HG03575 (cell line): Measurements from ENCODE around the gene REEP3.

Source experiments
- ATAC-seq: cut with Tn5 transposase; IDR thresholded peaks from one replicate; pipeline ENCODE4 v1.9.1; 2021; ENCODE audit not compliant: unreplicated experiment, insufficient number of reproducible peaks, low FRiP score; ENCODE audit errors: extremely low read depth

Gene REEP3

DNA sequence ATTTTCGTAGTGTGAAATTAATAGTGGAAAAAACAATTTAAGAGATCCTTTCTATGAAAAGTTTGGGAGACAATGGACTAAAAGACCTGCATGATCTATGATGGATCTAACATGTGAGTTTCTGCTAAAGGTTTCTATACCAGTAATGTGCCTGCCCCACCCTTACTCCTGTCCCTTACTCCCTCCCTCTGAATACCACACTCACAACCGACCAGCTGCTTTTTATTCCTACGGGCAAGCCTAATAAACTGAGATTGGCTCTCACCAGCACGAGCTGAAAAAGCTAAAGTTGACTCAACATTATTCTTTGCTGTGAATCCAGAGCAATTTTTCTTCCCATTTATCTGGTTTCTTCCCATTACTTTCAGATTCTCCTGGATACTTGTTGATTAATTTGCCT, 17.8 kb upstream of the REEP3 start:
- ATAC-seq = no peak

DNA sequence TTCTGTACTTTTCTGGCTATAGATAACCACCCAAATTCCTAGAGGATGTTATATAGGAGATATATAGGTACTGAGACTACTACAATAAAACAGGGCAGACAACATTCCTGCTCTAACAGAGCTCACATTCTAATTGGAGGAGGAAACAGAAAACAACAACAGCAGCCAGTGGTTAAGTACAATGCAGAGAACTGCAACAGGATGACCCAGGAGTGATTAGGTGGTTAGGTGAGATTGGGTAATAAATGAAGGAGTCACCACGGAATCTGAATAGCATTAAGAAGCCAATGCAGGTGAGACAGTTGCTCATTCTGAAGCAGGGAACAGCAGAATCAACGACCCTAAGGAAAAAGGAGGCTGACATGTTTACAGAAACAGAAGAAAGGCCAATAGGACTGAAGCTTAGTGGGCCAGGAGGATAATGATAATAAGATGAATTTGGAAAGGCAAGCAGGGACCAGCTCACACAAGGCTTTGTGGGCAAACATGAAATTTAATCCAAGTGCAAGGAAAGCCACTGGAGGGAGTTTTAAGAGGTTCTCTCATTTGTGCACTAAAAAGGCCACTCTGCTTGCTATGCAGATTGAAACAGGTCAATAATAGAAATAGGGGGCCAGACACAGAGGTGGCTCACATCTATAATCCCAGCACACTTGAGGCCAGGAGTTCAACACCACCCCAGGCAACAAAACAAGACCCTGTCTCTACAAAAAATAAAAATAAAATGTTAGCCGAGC, 16.9 kb upstream of the REEP3 start:
- no peak for ATAC-seq

DNA sequence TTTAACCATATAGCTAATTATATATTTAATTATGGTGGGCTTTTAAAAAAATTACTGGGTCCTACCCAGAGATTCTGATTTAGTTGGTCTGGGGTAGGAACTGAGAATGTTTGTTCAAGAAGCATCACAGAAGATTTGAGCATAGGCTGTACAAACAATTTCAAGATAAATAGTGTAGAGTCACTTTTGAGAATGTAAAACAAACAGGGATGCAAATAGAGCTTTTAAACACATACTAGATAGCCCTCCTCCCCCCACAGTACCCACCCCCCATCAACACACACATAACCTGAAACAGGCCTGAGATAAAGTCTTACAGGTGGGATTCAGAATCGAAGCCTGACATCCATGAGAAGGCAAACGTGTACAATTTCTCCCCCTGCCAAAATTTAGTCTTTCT, 15.6 kb upstream of the REEP3 start:
- no peak for ATAC-seq

DNA sequence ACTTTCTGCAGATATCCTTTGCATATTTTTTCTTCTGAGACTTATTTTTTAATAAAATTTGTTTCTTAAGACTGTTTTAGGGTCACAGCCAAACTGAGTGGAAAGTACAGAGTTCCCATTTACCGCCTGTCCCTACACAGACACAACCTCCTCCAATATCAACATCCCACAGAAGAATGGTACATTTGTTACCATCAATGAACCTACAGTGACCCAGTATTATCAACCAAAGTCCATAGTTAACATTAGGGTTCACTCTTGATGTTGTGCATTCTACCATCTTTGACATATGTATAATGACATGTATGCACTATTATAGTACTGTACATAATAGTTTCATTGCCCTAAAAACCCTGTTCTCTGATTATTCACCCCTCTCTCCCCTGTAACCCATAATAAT, 14.6 kb upstream of the REEP3 start:
- no peak for ATAC-seq

DNA sequence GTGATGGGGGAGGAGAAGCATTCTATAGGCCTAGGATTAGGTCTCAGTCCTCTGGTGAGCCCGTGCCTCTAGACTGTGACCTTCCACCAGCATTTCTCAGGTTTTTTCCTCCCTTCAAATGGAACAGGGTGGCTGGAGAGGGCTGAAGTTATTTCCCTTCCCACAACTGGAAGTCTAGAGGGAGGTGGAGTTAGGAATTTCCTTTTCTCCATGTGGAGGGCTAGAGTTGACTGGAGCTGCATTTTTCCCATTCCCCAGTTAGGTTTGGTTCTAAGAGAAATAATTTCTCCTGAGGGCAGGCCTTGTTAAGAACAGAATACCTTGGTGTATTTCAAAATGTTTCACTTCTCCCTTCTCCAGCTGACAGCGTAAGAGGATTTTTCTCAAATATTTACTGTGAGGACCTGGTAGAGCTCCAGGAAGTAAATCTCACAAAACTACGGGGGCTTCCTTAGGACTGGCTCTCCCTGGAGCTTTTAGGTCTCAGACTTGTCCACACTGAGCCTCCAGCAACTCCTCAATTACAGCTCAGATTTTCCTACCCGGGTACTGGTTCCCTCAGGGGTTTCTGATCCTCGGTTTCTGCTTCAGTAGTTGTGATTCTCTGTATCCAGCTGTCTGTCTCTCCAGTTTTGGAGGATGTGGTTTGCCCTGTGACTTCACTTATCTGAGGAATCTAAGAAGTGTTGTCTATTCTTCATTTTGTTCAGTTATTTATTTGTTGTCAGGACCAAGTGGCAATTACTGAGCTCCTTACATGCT, 6.0 kb upstream of the REEP3 start:
- ATAC-seq = no peak

DNA sequence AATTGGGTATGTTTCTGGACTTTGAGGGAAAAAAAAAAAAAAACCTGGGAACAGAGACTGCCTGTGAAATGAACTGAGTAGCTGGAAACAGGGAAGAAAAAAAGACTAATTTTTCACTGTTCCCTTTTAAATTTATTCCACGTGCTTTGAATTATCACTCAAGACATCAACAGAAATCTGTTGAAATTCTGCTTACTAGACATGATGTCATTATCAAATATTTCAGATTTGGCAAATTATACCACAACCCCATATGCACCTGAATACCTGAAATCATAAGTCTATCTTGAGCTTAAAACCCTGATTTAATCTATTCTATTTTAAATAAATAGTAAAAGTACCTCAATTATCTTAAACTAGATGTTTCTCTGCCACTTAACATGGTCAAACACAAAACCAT, 5.0 kb upstream of the REEP3 start:
- no peak for ATAC-seq

DNA sequence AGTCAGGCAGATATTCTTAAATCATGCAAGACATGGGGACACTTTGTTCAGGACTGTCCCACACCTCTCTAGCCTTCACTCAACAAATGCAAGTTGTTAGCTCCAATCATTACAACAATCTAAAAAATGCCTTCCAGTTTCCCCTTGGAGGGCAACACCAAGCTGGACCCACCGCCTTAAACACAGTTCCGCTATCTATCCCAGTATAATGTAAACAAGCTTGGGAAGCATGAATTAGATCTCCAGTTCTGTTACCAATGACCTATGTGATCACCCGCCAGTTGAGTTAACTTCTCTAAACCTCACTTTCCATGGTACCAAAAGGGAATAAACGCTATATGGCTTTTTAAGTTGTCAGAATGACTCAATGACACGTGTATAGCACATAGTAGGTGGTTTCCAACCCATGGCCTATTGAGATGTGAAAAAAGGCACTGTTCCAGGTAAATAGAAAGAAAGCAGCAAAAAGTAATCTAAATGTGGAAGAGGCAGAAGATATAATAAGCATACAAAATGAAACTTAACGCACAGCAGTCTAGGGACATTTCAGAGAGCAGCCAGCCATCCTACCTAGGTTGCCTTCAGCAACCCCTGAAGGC, 2.4 kb upstream of the REEP3 start:
- no peak for ATAC-seq

DNA sequence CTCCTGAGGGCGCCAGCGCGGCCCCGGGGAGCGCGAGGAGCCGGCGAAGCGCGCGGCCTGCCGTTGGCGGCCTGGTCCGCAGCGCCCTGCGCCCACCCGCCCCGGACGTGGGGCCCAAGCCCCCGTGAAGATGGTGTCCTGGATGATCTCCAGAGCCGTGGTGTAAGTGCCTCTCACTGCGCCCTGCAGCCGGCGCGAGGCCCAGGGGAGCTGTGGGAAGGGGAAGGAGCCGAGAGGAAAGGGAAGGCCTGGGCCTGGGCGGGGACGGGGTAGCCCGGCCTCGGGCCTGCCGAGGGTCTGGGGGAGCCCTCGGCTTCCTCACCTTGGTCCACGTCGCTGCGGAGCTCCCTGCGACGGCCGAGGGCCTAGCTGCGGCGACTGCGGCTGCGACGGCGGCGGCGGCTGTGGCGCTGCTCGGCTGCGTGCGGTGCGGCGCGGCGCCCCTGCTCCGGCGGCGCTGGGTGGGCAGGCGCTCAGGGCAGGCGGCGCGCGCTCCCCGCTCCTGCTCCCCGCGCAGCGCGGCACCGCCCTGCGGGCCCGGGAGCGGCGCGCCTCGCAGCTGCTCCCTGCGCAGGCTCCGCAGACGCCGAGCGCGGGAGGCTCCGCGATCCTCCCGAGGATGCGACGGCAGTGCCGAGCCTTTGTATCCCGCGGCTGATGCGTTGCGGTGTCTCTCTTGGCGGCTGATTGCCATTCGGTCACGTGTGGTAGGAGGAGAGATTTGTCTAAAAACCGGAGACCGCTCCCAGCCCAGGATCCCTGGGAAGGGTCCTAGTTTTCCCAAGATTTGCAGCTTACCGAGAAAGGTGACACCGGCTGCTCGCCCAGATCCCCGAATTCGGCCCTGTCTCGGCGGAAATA, 445 bp downstream of the REEP3 start:
- ATAC-seq = no peak

DNA sequence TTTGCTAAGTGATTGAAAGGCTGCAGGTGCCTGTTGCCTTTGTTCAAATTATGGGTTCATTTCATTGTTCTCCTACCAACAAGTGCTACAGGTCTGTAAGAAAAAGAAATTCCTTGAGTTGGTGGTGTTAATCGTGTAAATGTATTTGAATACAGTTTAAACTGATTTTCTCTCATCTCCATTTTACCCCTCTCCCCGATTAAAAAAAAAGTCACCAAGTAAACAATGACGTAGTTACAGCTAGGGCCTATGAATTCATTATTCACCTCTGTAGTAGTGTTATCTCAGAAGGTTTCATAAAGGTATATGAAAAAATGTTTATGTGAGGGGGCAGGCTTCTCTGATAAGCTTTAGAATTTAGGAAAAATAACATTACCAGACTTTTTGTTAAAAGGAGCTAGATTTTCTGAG, 1.1 kb downstream of the REEP3 start:
- ATAC-seq = no peak

DNA sequence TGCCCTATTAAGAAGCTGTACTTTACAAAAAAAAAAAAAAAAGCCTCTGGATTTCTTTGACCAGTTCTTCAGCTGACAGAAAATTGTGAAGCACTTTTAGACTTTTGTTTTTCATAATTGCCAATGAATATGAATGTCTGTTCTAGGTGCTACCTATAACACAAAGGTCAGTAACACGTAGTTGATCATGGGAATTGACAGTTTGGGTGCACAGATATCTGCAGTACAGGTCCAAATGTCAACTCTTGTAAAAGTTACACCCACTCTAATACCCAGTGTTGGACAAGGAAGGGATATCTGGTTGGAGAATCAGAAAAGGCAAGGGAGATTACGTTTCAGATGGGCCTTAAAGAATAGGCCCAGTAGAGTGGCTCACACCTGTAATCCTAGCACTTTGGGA, 1.8 kb downstream of the REEP3 start:
- no peak for ATAC-seq

DNA sequence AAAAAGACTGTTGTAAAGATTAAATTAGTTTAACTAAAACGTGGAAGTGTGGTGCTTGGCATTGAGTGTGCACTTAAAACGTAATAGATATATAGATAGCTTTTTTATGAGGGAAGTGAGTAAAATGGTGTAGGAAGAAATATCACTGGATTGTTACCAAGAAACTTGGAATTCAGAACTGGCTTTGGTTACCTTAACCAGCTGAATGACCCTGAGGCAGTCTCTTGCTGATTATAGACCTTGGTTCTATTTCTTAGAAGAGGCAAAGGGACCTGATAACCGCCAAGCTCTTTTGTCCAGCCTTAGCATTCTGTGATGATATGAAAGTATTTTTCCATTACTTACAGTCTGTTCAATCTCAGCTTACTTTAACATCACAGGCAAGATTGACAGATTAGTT, 3.8 kb downstream of the REEP3 start:
- ATAC-seq = no peak

DNA sequence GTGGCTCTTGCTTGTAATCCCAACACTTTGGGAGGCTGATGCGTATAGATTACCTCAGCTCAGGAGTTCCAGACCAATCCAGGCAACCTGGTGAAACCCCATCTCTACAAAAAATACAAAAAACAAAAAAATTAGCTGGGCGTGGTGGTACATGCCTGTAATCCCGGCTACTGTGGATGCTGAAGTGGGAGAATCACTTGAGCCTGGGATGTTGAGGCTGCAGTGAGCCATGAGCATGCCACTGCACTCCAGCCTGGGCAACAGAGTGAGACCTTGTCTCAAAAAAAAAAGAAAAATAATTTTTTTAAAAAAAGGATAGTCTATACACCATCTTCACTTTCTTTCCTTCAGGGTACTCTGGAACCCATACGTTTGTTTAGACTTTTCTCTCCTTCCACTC, 6.2 kb downstream of the REEP3 start:
- no peak for ATAC-seq

DNA sequence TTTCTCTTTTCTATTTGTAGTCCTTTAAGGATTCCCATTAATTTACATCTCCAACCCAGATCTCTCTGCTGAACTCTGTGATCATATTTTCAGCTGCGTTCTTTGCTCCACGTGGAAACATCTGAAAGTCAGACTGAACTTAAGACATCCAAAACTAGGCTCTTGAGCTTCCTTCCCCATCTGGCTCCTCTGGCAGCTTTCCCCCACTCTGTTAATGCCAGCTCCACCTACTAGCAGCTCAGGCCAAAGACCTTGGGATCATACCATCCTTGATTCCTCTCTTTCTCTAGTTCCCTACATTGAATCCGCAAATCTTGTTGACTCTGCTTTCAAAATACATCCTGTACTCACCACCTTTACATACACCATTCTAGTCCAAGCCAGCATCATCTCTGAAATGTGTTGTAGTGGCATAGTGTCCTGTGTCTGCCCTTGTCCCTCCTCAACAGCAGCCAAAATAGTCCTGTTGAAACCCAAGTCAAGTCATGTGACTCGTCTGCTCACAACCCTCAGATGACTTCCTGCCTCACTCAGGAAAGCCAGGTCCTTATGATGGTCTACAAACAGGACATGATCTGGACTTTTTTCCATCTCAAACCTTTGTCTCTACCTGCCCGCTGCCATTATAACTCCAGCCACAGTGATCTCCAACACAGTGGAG, 7.0 kb downstream of the REEP3 start:
- no peak for ATAC-seq

DNA sequence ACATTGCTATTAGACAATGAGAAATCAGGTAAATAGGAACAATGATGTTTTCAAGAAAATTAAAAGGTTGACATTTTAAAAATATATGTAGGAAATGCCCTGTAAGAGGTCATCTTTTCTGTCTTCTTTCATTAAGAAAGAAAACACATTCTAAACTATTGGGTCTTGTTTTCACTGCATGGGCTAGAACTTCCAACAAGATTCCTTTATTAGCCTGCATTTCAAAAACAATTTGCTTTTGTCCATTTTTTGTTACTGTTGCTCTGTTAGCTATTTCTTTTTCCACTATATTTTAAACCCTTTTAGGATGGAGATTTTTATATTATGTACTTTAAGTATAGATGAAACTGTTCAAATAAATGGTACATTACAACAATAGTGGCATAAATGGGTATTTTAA, 9.2 kb downstream of the REEP3 start:
- no peak for ATAC-seq

DNA sequence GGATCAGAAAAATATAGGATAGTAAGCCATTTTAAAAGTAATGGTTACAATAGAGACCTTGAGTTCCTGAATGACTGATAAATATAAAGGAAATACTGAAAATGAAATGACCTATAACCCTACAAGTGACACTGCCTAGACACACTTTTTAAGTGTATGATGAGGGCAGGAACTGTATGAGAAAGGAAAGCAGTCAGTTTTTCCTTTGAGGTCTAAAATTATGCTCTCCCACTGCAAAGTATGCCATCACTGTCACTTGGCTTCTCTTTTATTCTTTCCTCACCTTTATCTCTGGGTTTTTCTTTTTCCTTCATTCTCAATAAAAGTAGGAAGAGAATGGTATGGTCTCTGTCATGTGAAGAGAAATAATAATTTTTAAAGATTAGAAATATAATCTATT, 13.5 kb downstream of the REEP3 start:
- no peak for ATAC-seq

DNA sequence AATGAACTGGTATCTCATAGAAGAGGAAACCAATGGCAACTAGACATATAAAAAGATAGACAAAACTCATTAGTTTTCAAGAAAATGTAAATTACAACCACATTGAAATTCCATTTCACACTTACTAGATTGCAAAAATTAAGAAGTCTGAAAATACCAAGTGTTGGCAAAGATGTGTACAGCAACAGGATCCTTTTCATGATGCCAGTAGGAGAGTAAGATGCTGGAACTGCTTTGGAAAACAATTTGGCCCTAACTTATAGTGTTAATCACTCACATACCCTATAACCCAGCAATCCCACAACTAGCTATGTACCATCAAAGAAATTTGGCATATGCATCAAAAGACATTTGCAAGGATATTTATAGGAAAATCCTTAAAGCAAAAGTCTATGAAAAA, 15.5 kb downstream of the REEP3 start:
- no peak for ATAC-seq

DNA sequence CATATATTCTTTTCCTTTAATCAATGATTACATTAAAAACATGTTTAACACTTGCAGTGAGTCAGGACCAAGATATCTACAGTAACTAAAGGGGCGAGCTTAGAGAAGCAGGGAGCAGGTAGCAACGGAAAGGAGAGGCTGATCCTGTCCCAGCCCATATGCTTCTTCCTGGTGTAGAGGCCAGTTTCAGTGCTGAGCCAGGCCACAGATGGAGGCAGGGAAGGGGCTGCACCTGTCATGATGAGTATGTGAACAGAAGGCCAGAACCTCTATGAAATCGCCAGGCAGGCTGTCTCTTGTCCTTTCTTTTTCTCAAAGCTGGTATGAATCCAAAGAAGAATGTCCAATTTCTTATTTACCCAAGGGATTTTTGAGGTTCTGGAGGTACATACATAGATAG, 16.3 kb downstream of the REEP3 start:
- no peak for ATAC-seq

DNA sequence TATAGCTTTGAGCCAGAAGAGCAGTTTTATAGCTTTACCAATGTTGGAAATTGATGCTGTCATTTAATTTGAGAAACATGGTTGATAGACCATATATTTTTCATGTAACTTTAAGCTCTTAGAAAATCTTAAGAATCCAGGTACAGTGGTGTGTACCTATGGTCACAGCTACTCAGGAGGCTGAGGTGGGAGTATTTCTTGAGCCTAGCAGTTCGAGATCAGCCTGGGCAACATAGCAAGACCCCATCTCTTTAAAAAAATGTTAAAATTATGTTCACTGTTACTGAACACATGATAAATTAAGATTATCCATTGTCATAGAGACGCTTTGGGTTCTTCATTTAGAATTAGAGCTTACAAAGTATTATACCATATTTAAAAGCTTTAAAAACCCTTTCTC, 18.2 kb downstream of the REEP3 start:
- ATAC-seq = no peak

DNA sequence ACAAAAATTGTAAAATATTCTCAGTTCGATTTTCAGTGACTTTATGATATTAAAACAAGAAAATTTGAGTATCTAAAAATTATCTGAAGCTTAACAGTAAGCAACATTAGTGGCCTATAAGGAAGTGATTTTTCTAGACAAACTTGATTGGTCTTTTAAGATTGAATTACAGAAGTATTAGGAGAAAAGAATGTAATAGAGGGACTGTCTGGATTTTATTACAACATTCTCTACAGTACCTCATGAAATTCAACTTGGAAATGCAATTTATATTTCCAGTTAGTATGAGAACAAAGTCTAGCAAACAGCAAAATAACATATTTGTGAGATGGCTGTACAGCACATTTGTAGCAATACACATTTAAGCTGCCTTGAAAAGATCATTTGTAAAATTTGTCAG, 18.8 kb downstream of the REEP3 start:
- no peak for ATAC-seq
